GM21423 (cell line): Measurements from ENCODE around the gene IFNLR1.

Experiments used
- ATAC-seq: cut with Tn5 transposase; IDR thresholded peaks from one replicate; pipeline ENCODE4 v1.9.1; 2021; ENCODE audit warnings: mild to moderate bottlenecking, moderate library complexity; ENCODE audit not compliant: unreplicated experiment

Gene IFNLR1

GRCh38 chr1:24152631-24153494 lies 34.2 kb downstream of the IFNLR1 start:
- ATAC-seq: no peak

GRCh38 chr1:24151175-24151533 lies 35.9 kb downstream of the IFNLR1 start:
- no peak for ATAC-seq

GRCh38 chr1:24150234-24151174 lies 36.6 kb downstream of the IFNLR1 start:
- ATAC-seq: no peak

- ATAC-seq: no peak
Observed at GRCh38 chr1:24149866-24150233, 37.2 kb downstream of the IFNLR1 start.

- ATAC-seq: no peak
Observed at GRCh38 chr1:24147816-24148215, 39.3 kb downstream of the IFNLR1 start.

GRCh38 chr1:24147194-24147593 lies 39.9 kb downstream of the IFNLR1 start:
- no peak for ATAC-seq

- no peak for ATAC-seq
Observed at GRCh38 chr1:24142546-24143534, 44.2 kb downstream of the IFNLR1 start, which contains the start of gene IL22RA1. Gene IL22RA1 (minus strand): TSS chr1:24143140. CDS start chr1:24143082, 58 bp downstream.

- no peak for ATAC-seq
Observed at GRCh38 chr1:24141311-24141997, 45.6 kb downstream of the IFNLR1 start.

- no peak for ATAC-seq
Observed at GRCh38 chr1:24140741-24141181, 46.3 kb downstream of the IFNLR1 start.

GRCh38 chr1:24139841-24140425 lies 47.2 kb downstream of the IFNLR1 start:
- no peak for ATAC-seq

- no peak for ATAC-seq
Observed at GRCh38 chr1:24139222-24139489, 47.9 kb downstream of the IFNLR1 start.

- no peak for ATAC-seq
Observed at GRCh38 chr1:24138476-24139221, 48.4 kb downstream of the IFNLR1 start.

GRCh38 chr1:24136956-24137539 lies 50.0 kb downstream of the IFNLR1 start:
- no peak for ATAC-seq

- no peak for ATAC-seq
Observed at GRCh38 chr1:24134376-24134775, 52.7 kb downstream of the IFNLR1 start.

GRCh38 chr1:24133819-24134218 lies 53.3 kb downstream of the IFNLR1 start:
- no peak for ATAC-seq

- no peak for ATAC-seq
Observed at GRCh38 chr1:24130385-24130784, 56.7 kb downstream of the IFNLR1 start.

- ATAC-seq: no peak
Observed at GRCh38 chr1:24127801-24128363, 59.2 kb downstream of the IFNLR1 start.

- ATAC-seq: no peak
Observed at GRCh38 chr1:24127134-24127800, 59.8 kb downstream of the IFNLR1 start.
